ENCODE data around the gene GSX1.

DNA sequence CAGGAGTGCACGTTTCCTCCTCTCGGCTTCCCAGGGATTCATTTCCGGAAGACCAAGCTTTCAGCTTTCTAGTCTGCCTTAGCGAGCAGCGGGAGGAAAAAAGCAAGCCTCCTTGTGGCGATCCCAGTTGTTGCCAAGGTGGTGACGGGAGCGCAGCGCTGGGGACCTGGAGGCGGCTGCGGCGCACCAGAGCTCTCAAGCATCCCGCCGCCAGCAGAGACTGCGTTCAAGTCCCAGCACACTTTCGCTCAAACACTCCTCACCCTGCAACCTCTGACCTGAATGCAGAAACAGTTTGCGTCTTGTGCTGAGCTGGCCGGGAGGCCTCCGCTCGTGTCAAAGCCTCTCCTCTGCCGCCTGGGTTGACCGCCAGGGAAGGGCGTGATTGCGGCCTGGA is 4.9 kb downstream of the GSX1 start:
- TF ChIP-seq, protein P1, sequence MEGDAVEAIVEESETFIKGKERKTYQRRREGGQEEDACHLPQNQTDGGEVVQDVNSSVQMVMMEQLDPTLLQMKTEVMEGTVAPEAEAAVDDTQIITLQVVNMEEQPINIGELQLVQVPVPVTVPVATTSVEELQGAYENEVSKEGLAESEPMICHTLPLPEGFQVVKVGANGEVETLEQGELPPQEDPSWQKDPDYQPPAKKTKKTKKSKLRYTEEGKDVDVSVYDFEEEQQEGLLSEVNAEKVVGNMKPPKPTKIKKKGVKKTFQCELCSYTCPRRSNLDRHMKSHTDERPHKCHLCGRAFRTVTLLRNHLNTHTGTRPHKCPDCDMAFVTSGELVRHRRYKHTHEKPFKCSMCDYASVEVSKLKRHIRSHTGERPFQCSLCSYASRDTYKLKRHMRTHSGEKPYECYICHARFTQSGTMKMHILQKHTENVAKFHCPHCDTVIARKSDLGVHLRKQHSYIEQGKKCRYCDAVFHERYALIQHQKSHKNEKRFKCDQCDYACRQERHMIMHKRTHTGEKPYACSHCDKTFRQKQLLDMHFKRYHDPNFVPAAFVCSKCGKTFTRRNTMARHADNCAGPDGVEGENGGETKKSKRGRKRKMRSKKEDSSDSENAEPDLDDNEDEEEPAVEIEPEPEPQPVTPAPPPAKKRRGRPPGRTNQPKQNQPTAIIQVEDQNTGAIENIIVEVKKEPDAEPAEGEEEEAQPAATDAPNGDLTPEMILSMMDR (tag by site-specific recombination; IDR thresholded peaks at IDR 0.05): no peak
- TF ChIP-seq ZNF23 (tag by site-specific recombination; IDR thresholded peaks at IDR 0.05; ENCODE audit: borderline replicate concordance) (no peak), SP2 (tag by site-specific recombination; IDR thresholded peaks at IDR 0.05) (no peak), ZNF274 (IDR thresholded peaks at IDR 0.05; ENCODE audit: low read length) (no peak), ZNF274 (tag by site-specific recombination; IDR thresholded peaks at IDR 0.05; ENCODE audit: borderline replicate concordance) (no peak), HOXD13 (CRISPR knock-in tag; IDR thresholded peaks at IDR 0.05; ENCODE audit: borderline replicate concordance) (no peak), PRDM1 (tag by site-specific recombination; IDR thresholded peaks at IDR 0.05) (no peak), ZNF416 (tag by site-specific recombination; IDR thresholded peaks at IDR 0.05) (no peak), OSR2 (tag by site-specific recombination; IDR thresholded peaks at IDR 0.05) (no peak)
- TF ChIP-seq, protein P2, sequence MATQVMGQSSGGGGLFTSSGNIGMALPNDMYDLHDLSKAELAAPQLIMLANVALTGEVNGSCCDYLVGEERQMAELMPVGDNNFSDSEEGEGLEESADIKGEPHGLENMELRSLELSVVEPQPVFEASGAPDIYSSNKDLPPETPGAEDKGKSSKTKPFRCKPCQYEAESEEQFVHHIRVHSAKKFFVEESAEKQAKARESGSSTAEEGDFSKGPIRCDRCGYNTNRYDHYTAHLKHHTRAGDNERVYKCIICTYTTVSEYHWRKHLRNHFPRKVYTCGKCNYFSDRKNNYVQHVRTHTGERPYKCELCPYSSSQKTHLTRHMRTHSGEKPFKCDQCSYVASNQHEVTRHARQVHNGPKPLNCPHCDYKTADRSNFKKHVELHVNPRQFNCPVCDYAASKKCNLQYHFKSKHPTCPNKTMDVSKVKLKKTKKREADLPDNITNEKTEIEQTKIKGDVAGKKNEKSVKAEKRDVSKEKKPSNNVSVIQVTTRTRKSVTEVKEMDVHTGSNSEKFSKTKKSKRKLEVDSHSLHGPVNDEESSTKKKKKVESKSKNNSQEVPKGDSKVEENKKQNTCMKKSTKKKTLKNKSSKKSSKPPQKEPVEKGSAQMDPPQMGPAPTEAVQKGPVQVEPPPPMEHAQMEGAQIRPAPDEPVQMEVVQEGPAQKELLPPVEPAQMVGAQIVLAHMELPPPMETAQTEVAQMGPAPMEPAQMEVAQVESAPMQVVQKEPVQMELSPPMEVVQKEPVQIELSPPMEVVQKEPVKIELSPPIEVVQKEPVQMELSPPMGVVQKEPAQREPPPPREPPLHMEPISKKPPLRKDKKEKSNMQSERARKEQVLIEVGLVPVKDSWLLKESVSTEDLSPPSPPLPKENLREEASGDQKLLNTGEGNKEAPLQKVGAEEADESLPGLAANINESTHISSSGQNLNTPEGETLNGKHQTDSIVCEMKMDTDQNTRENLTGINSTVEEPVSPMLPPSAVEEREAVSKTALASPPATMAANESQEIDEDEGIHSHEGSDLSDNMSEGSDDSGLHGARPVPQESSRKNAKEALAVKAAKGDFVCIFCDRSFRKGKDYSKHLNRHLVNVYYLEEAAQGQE (tag by site-specific recombination; IDR thresholded peaks at IDR 0.05): no peak
- TF ChIP-seq, protein P3, sequence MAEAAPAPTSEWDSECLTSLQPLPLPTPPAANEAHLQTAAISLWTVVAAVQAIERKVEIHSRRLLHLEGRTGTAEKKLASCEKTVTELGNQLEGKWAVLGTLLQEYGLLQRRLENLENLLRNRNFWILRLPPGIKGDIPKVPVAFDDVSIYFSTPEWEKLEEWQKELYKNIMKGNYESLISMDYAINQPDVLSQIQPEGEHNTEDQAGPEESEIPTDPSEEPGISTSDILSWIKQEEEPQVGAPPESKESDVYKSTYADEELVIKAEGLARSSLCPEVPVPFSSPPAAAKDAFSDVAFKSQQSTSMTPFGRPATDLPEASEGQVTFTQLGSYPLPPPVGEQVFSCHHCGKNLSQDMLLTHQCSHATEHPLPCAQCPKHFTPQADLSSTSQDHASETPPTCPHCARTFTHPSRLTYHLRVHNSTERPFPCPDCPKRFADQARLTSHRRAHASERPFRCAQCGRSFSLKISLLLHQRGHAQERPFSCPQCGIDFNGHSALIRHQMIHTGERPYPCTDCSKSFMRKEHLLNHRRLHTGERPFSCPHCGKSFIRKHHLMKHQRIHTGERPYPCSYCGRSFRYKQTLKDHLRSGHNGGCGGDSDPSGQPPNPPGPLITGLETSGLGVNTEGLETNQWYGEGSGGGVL (tag by site-specific recombination; IDR thresholded peaks at IDR 0.05): no peak
